H54 (cell line): ENCODE data around the gene COL12A1.

ENCODE experiments used
- DNase-seq: peaks from one replicate; pipeline ENCODE4 v3.0.0; 2011; ENCODE audit warnings: low spot score, mixed read lengths; ENCODE audit not compliant: insufficient read length
- FAIRE-seq: peaks from 3 replicates; lab custom pipeline; 2011; peaks lifted over from hg19 to GRCh38; lab: Jason Lieb, UNC
- POLR2A ChIP-seq: IDR thresholded peaks from 2 replicates; pipeline ENCODE4 v1.6.1; 2011; ENCODE audit warnings: low read depth, mild to moderate bottlenecking, low read length

COL12A1 gene

GRCh38 chr6:75124085-75124484 is 81.8 kb downstream of the COL12A1 start:
- DNase-seq (no peak), FAIRE-seq (no peak)
- TF ChIP-seq POLR2A: no peak

GRCh38 chr6:75118925-75119515 is 86.8 kb downstream of the COL12A1 start:
- no peak for DNase-seq
- TF ChIP-seq POLR2A: no peak
- no peak for FAIRE-seq

- DNase-seq (no peak), FAIRE-seq (no peak)
- no peak for TF ChIP-seq POLR2A
These were observed 88.2 kb downstream of the COL12A1 start for GRCh38 chr6:75117701-75118100.

- FAIRE-seq (no peak), DNase-seq (no peak)
- no peak for TF ChIP-seq POLR2A
These were observed 88.9 kb downstream of the COL12A1 start for GRCh38 chr6:75116946-75117345.

GRCh38 chr6:75115481-75115880 is 90.4 kb downstream of the COL12A1 start:
- no peak for DNase-seq
- no peak for TF ChIP-seq POLR2A
- no peak for FAIRE-seq

- TF ChIP-seq POLR2A: no peak
- FAIRE-seq: no peak
- no peak for DNase-seq
These were observed 91.0 kb downstream of the COL12A1 start for GRCh38 chr6:75114806-75115205.

GRCh38 chr6:75114195-75114594 is 91.7 kb downstream of the COL12A1 start:
- TF ChIP-seq POLR2A: no peak
- DNase-seq (no peak), FAIRE-seq (no peak)

- FAIRE-seq: no peak
- no peak for TF ChIP-seq POLR2A
- DNase-seq: no peak
These were observed 92.4 kb downstream of the COL12A1 start for GRCh38 chr6:75113446-75113845.

- no peak for TF ChIP-seq POLR2A
- DNase-seq: no peak
- FAIRE-seq: no peak
These were observed 96.1 kb downstream of the COL12A1 start for GRCh38 chr6:75109765-75110164.

- no peak for FAIRE-seq
- DNase-seq: no peak
- TF ChIP-seq POLR2A: no peak
These were observed 96.8 kb downstream of the COL12A1 start for GRCh38 chr6:75109022-75109421.

GRCh38 chr6:75108333-75108974 is 97.4 kb downstream of the COL12A1 start:
- FAIRE-seq (no peak), DNase-seq (no peak)
- TF ChIP-seq POLR2A: no peak

GRCh38 chr6:75107913-75108312 is 97.9 kb downstream of the COL12A1 start:
- DNase-seq: no peak
- TF ChIP-seq POLR2A: no peak
- FAIRE-seq: no peak

GRCh38 chr6:75106426-75106825 is 99.4 kb downstream of the COL12A1 start:
- no peak for TF ChIP-seq POLR2A
- no peak for FAIRE-seq
- no peak for DNase-seq

GRCh38 chr6:75103431-75103830 is 102.4 kb downstream of the COL12A1 start:
- FAIRE-seq (no peak), DNase-seq (no peak)
- no peak for TF ChIP-seq POLR2A

GRCh38 chr6:75102301-75102700 is 103.6 kb downstream of the COL12A1 start:
- no peak for FAIRE-seq
- no peak for DNase-seq
- no peak for TF ChIP-seq POLR2A

- no peak for TF ChIP-seq POLR2A
- FAIRE-seq: no peak
- DNase-seq: no peak
These were observed 104.0 kb downstream of the COL12A1 start for GRCh38 chr6:75101896-75102295.
